ENCODE data around the gene SYDE1.

- no peak for TF ChIP-seq CTCF (IDR thresholded peaks at IDR 0.05)
- no peak for TF ChIP-seq ZFX (IDR thresholded peaks at IDR 0.05; ENCODE audit: borderline replicate concordance)
Observed at GRCh38 chr19:15115762-15116615, 8.8 kb downstream of the SYDE1 start.

Measured in 22Rv1 (cell line).